Stimulated activated CD4-positive, alpha-beta T cell treated with anti-CD3 and anti-CD28 coated beads, Interleukin-1b, Interleukin-23, amount 100 ng/mL, for 48 hours (primary cell): ENCODE data around the gene RPS2.

Experiments
- DNase-seq: peaks from one replicate; pipeline ENCODE4 v3.0.0-alpha.2; 2020

RPS2 gene

GRCh38 chr16:1917665-1918350, 46.8 kb downstream of the RPS2 start:
- DNase-seq = no peak

DNA sequence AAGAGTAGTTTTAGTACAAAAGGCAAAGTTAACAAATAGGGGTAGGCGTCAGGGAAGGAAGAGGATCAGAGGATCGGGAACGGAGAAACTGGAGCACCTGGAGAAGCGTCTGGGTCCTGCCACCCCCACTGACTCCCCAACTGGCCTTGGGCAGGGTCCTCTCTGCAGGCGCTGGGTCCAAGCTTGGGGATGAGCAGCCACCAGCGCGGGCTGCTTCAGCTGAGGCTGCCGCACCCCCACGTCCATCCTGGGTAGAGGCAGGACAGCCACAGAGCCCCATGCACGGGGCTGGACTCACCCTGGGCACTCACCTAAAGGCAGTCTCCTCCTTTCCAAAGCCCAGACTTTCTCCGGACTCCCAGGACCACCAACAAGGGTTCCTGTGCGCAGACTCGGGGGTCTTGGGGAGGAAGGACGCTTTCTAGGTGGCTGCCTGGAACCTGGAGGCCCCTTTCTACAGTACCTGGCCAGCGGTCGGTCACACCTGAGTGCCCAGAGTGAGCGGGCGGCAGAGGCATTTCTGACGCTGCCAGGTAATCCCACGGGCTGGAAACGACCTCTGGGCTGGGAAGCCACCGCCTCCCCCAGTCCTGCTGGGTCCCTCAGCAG, 47.5 kb downstream of the RPS2 start:
- no peak for DNase-seq

DNA sequence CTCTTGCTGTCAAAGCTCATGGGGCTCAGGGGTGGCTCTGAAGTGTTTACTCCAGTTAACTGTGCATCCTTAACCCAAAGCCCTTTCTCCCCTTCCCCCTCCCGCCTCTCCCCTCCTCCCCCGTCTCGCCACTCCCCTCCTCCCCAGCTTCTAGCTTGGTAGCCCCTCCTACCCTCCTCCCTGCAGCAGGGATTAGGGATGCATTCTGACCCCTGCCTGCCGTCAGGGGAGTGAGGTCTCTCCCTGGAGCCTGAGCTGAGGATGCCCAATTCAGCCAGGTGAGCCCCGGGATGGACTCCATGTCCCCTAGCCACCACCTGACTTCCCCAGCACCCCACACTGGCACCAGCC, 48.0 kb downstream of the RPS2 start:
- DNase-seq = no peak

DNA sequence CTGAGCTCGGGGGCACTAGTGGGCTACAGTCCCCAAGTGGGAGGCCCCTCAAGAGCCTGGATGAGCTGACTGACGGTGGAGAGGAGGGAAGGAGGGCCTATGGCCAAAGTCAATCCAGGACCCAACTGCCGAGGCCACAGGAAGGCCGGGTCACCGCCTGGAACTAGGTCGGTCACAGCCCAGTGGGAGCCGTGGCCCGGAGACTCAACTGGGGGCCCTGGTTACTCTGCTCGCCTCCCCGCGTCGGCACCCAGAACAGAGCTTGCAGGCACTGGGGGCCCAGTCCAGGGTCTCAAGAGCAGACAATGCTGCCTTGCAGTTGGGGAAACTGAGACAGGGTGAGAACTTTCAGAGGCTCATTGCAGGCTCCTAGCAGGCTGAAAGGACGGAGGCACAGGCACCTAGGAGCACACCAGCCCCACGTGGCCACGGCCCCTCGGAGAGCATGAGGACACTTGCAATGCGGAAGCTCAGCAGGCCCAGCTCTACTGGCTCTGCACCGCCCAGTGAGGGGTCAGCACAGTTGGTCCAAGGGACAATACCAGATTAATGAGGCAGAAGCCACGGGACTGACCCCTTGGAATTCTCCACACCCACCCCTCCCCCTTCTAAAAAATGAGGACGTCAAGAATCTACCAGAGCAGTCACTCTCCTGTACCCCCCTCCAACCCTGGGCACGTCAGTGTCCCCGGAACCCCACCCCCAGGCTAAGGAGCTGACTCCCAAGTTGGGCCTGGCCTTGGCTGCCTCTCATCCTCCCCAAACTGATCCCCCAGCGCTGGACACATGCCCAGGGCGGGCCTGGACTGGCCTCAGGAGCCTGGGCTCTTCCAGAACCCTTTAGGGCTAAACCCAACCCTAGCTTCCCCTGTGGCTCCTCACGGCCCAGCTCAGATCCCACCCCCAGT, 48.6 kb downstream of the RPS2 start:
- no peak for DNase-seq

- no peak for DNase-seq
Observed at GRCh38 chr16:1914988-1915387, 49.6 kb downstream of the RPS2 start.

DNA sequence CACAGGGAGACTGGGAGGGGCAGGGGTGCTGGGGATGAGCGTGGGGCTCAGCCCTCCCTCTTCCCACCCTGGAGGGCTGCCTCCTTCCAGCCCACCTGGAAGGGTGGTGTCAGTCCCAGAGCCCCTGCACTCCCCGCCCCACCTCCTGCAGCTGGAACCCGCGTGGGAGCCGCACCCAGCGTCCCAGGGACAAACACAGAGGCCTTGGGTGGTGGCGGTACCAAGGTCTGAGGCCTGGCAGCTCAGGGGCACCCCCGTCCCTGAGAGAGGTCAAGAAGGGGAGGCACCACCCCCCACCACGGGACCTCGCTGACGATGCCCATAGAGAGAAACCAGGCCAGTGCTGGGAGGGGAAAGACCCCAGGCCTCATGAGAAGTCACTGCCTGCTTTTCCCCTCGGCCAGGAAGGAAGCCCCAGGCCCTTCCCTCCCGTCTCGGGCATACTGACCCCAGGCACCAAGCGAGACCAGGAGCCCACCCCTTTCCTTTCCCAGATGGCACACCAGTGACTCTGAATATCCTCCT, 50.5 kb downstream of the RPS2 start:
- no peak for DNase-seq

GRCh38 chr16:1913327-1914083, 51.1 kb downstream of the RPS2 start:
- DNase-seq = no peak

DNA sequence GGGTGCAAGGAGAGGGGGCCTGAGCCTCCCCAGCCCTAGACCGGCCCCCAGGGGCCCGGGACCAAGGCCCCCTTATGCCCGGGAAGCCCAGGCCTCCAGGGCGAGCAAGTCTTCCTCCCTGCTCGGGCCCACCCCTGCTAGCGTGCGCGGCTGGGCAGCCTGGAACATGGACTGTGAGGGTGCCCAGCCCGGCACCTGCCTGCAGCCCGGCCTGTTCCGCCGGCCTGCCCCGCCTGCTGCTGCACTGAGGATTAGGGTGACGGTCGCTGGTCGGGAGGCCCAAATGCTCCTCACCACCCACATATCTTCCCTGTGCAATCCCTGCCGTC, 52.4 kb downstream of the RPS2 start:
- no peak for DNase-seq
